Adrenal gland (tissue), 5 donors: ENCODE results near the gene AGAP1.

ENCODE experiments used
- POLR2A ChIP-seq, 2 donors: fragments of 450-650 bp; IDR thresholded peaks; one replicate each; pipeline ENCODE4 v1.6.1; 2017; ENCODE audit warnings: antibody characterized with exemption in 2 of 2, mild to moderate bottlenecking in 2 of 2, moderate library complexity in 1 of 2
- TF ChIP-seq, protein P1 (sequence below), 6 experiments: fragments of 450-650 bp in 4 of 6; fragments of 200-600 bp in 2 of 6; sonication (generic) in 1 of 6; IDR thresholded peaks; 1 replicate in 5 of 6; 2 replicates in 1 of 6; pipeline versions ENCODE4 v1.5.1 to v1.8.0; 2016 to 2021; ENCODE audit warnings: antibody characterized with exemption in 6 of 6, mild to moderate bottlenecking in 2 of 6, moderate library complexity in 1 of 6
- donor health status: DM: no; HTN: no; CAD: no.

DNA sequence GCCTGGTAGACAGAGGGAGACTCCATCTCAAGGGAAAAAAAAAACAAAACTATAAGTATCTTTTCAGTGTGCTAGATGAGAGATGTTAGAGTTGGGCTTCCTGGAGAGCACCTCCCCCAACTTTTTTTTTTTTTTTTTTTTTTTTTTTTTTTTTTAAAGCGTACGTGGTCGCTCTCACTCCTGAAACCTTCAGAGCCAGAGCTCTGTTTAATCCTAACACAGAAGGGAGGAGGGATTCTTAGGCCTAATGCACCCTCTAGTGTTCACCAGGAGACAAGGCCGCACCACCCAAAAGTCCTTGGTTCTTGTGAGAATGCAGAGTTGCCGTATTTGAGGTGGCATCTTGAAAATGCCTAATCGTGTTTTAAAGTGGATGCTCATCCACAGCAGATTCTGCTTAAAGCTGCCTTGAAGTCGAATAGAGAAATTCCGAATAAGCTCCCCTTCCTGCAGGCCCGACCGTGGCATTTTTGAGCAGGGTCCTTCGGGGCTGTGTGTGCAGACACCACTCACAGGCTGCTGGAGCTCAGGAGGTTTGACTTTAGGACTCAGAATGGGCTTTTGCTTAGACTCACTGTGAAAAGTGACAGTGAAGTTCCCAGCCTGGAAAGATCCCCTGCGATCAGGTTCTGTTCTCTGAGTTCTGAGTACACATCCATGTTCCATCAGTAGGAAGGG is 252.6 kb downstream of the AGAP1 start:
- TF ChIP-seq, protein P1, sequence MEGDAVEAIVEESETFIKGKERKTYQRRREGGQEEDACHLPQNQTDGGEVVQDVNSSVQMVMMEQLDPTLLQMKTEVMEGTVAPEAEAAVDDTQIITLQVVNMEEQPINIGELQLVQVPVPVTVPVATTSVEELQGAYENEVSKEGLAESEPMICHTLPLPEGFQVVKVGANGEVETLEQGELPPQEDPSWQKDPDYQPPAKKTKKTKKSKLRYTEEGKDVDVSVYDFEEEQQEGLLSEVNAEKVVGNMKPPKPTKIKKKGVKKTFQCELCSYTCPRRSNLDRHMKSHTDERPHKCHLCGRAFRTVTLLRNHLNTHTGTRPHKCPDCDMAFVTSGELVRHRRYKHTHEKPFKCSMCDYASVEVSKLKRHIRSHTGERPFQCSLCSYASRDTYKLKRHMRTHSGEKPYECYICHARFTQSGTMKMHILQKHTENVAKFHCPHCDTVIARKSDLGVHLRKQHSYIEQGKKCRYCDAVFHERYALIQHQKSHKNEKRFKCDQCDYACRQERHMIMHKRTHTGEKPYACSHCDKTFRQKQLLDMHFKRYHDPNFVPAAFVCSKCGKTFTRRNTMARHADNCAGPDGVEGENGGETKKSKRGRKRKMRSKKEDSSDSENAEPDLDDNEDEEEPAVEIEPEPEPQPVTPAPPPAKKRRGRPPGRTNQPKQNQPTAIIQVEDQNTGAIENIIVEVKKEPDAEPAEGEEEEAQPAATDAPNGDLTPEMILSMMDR (IDR thresholded peaks at IDR 0.05): peak; percentile 65 to 93 (median 84)
- no peak for TF ChIP-seq POLR2A (IDR thresholded peaks at IDR 0.05)
